ACC112 (cell line): ENCODE results near the gene DPYSL4.

Experiments
- H2AFZ ChIP-seq: fragments of 200-600 bp; sonication (generic); one replicate; pipeline ENCODE4 v1.6.0; 2017; ENCODE audit warnings: antibody characterized with exemption, low read length; ENCODE audit not compliant: unreplicated experiment
- H3K27ac ChIP-seq: fragments of 200-600 bp; sonication (generic); 2 replicates; pipeline ENCODE4 v1.5.1; 2014; ENCODE audit warnings: low read depth, mild to moderate bottlenecking, antibody characterized with exemption, low read length, moderate library complexity
- H3K27me3 ChIP-seq: fragments of 200-600 bp; sonication (generic); 2 replicates; pipeline ENCODE4 v1.6.1; 2014; ENCODE audit warnings: mild to moderate bottlenecking, antibody characterized with exemption, low read length, moderate library complexity, mixed read lengths; ENCODE audit not compliant: insufficient read depth
- H3K36me3 ChIP-seq: fragments of 200-600 bp; sonication (generic); 2 replicates; pipeline ENCODE4 v1.6.1; 2016; ENCODE audit warnings: mild to moderate bottlenecking, antibody characterized with exemption, low read length, moderate library complexity, mixed read lengths; ENCODE audit not compliant: insufficient read depth
- H3K4me1 ChIP-seq: fragments of 200-600 bp; sonication (generic); one replicate; pipeline ENCODE4 v1.6.1; 2016; ENCODE audit warnings: low read length, mixed read lengths; ENCODE audit not compliant: insufficient read depth, unreplicated experiment, control insufficient read depth
- H3K4me3 ChIP-seq: fragments of 200-600 bp; sonication (generic); 2 replicates; pipeline ENCODE4 v1.5.1; 2014; ENCODE audit warnings: mild to moderate bottlenecking, low read depth, low read length
- H3K79me2 ChIP-seq: fragments of 200-600 bp; sonication (generic); one replicate; pipeline ENCODE4 v1.6.0; 2016; ENCODE audit warnings: low read length; ENCODE audit not compliant: control insufficient read depth, unreplicated experiment, insufficient read depth

DPYSL4 gene

DNA sequence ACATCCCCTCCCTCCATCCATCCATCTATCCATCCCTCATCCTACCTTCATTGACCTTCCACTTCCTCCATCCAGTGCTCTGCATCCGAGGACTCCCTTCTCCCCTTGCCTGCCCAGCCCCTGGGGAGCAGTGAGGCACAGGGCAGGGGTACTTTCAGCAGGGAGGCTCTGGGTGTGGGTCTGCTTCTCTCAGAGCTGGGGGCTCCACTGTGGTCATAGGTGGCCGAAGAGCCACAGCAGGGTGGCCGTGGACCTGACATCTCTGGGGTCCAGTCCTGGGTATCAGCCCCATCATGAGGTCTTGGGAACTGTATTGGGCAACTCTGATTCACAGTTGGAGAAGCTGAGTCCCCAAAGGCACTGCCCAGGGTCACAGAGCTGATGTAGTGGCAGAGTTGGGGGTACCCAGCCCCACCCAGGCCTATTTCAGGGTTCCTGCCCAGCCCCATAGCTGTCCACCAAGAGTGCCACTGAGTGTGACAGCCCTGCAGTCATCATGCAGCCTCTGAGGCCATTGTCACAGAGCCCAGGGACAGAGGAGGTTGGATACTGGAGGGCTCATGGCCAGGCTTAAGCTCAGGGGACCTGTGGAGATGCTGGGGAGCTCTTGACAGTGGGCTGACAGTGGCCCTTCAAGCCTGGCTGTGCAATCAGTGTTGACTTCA is 35.3 kb upstream of the DPYSL4 start:
- Histone ChIP-seq H3K27ac (no peak overlapping the region), H3K4me3 (no peak overlapping the region), H2AFZ (no peak overlapping the region), H3K36me3 (no peaks in the 10 kb centered on the region), H3K4me1 (no peaks in the 10 kb centered on the region), H3K27me3 (no peaks in the 10 kb centered on the region), H3K79me2 (no peaks in the 10 kb centered on the region)

DNA sequence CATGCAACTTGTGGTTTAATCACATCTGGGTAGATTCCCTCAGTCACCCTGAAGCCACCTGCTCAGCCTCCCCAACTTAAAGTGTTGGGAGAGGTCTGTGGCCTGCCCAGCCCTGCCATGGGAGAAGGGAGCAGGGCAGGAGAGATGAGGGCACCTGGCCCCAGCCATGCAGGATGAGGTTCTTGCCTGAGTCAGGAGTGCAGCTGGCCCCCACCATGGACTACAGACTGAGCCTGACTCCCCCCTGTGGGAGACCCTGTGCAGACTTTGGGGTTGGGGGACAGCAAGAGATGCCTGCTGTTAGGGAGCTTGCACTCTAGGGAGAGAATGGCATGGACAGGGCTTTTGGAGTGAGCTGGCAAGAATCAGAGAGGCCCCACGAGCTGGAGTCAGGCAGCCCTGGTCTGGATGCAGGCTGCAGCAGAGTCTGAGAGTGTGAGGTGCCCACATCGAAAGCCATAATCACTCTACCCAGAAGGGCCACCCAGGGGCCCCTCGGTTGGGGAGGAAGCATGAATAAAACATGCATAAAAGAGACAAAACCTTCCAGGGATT is 34.7 kb upstream of the DPYSL4 start:
- Histone ChIP-seq H2AFZ (no peak overlapping the region), H3K79me2 (no peaks in the 10 kb centered on the region), H3K27me3 (no peaks in the 10 kb centered on the region), H3K27ac (no peak overlapping the region), H3K4me3 (no peak overlapping the region), H3K4me1 (no peaks in the 10 kb centered on the region), H3K36me3 (no peaks in the 10 kb centered on the region)

DNA sequence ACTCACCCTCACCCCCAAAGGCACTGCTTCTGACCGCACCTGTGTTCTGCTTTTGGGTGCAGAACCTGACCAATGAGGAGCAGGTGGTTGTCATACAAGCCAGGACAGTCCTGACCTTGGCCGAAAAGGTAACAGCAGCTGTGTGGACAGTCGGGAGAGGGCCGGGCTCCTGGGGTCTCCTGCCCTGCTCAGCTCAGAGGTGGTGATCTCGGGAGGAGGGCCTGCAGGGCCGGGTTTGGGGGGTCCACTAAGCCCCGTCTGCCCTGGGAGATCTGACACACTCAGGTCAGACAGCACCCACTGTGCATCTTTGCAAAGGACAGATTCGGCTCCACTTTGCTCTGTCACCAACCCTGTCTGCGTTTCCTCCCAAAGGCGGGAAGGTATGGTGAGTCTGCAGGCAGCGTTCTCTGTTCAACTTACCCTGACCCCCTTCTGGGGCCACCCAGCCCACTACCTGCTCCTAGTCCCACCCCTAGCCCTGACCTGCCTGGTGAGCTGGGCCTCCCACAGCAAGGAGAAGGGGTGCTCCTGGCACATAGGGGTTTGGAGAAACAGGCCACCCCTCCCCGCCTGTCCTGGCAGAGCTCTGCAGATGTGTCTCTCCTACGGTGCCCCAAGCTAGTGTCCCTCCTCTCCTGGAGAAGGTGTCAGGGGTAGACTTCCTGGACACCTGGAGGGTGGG is 33.7 kb upstream of the DPYSL4 start:
- no peak overlapping the region for H2AFZ ChIP-seq
- H3K4me1 ChIP-seq: no peaks in the 10 kb centered on the region
- no peak overlapping the region for H3K4me3 ChIP-seq
- H3K27ac ChIP-seq: no peak overlapping the region
- no peaks in the 10 kb centered on the region for H3K79me2 ChIP-seq
- H3K36me3 ChIP-seq: no peaks in the 10 kb centered on the region
- no peaks in the 10 kb centered on the region for H3K27me3 ChIP-seq

DNA sequence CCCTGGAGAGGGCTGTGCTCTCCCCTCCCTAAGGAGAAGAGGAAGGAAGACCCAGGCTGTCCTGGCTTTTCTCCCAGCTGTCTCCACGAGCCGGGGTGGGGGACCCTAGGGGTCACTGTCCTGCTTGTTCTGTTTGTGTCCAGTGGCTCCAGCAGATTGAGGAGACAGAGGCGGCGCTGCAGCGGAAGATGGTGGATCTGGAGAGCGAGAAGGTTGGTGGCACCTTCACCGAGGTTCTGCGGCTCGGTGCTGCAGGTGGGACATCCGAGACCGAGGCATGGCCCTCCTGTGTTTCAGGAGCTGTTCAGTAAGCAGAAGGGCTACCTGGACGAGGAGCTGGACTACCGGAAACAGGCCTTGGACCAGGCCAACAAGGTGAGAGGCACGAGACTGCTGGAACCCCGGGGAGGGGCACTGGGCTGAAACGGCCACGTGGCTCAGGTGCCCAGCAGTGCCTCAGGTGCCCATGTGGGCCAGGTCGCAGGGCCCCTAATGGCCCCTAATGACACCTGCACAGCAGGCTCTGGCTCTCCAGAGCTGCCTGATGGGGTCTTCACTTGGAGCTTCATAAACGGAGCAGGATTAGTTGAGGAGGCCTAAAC is 33.0 kb upstream of the DPYSL4 start:
- Histone ChIP-seq H3K4me1 (no peaks in the 10 kb centered on the region), H3K27ac (no peak overlapping the region), H2AFZ (no peak overlapping the region), H3K27me3 (no peaks in the 10 kb centered on the region), H3K36me3 (no peaks in the 10 kb centered on the region), H3K79me2 (no peaks in the 10 kb centered on the region), H3K4me3 (no peak overlapping the region)

DNA sequence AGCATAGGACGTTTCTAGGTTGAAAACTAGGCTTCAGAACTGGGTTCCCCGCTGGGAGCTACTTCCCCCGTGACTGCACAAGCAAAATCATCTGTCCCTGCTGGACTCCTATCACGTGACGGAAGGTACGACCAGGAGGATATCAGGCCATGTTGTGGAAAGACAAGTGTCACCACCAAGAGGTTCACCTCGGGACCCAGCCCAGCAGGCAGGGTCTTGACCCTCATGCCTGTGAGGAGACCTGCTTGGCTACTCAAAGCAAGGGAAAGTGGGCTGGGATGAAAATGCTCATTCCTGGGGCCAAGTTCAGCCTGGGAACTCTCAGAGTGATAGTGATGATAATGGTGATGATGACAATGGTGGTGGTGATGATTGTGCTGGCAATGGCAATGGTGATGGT is 32.3 kb upstream of the DPYSL4 start:
- no peak overlapping the region for H3K4me3 ChIP-seq
- H3K27me3 ChIP-seq: no peaks in the 10 kb centered on the region
- H3K27ac ChIP-seq: no peak overlapping the region
- no peaks in the 10 kb centered on the region for H3K36me3 ChIP-seq
- H2AFZ ChIP-seq: no peak overlapping the region
- H3K79me2 ChIP-seq: no peaks in the 10 kb centered on the region
- no peaks in the 10 kb centered on the region for H3K4me1 ChIP-seq

DNA sequence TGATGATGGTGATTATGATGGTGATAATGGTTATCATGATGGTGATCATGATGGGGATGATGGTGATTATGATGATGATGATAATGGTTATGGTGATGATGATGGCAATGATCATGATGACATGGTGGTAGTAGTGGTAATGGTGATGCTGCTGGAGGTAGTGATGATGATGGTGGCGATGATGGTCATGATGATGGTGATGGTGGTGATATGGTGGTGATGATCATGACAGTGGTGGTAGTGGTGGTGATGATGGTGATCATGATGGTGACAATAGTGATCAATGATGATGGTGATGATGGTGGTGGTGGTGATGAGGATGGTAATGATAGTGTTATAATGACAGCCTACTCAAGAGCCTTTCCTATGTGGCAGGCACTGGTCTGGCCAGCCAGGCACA is 31.8 kb upstream of the DPYSL4 start:
- Histone ChIP-seq H3K36me3 (no peaks in the 10 kb centered on the region), H2AFZ (no peak overlapping the region), H3K27me3 (no peaks in the 10 kb centered on the region), H3K4me1 (no peaks in the 10 kb centered on the region), H3K79me2 (no peaks in the 10 kb centered on the region), H3K4me3 (no peak overlapping the region), H3K27ac (no peak overlapping the region)

DNA sequence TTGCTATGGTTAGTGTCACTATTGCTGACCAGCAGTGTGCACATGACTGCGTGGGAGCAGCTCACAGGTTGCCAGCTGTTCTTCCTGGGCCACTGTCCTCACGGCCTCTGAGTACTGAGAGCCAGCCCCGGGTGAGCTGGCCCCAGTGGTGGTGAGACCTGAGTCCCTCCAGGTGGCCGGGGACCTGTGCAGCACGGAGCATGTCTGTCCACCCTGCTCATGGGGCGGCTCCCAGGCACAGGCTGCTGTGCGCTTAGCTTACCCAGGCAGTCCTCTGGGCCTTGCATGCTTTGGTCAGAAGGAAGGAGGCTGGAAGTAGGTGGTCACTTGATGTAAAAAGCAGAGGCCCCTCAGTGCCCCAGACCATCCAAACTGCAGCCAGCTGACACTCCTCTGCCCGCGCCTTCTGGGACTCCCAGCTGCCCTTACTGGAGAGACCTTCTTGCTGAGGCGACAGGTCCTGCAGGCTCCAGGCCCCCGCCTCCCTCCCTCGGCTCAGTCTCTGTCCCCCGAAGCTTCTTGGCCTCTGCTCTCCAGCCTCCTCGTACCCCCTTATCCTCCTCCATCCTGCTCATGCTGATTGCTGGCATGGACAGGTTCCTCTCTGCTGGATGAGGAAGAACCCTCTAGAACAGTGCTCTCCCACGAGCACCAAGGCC is 30.9 kb upstream of the DPYSL4 start:
- Histone ChIP-seq H3K4me3 (no peak overlapping the region), H3K27me3 (no peaks in the 10 kb centered on the region), H3K36me3 (no peaks in the 10 kb centered on the region), H3K27ac (no peak overlapping the region), H3K4me1 (no peaks in the 10 kb centered on the region), H3K79me2 (no peaks in the 10 kb centered on the region), H2AFZ (no peak overlapping the region)

DNA sequence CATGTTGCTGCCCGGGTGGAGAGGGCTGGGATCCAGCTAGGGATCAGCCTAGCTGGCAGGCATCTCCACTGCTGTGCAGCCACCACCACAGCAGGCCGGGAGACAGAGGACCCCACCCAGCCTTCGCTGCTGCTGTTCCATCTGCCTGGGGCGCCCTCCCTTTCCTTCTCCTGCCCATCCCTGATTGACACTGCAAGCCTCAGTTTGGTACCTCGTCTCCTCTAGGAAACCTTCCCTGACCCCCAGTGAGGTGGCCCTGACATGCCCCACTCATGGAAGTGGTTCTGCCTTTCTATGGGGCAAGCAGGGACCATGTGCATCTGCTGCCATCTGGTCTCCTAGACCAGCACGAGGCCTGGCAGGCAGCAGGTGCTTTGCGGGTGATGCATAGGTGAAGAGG is 30.4 kb upstream of the DPYSL4 start:
- Histone ChIP-seq H3K27me3 (no peaks in the 10 kb centered on the region), H3K4me3 (no peak overlapping the region), H3K79me2 (no peaks in the 10 kb centered on the region), H3K27ac (no peak overlapping the region), H3K4me1 (no peaks in the 10 kb centered on the region), H2AFZ (no peak overlapping the region), H3K36me3 (no peaks in the 10 kb centered on the region)

DNA sequence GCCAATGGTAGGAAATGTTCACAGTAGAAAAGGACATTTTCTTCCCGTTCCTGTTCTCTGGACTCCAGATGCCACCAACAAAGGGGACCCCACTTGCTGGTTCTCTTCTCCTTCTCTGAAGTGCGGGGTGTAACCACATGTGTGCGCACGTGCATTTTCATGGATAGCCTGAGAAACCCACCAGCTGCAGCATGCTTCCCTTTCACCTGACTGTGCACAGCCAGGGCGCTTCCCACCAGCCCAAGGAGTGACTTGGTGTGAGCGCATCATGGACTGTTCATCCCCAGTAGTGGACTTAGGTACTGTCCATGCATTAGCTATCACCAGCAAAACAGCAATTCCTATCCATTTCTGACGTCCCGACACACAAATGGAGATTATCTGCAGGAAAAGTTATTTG is 29.6 kb upstream of the DPYSL4 start:
- no peaks in the 10 kb centered on the region for H3K4me1 ChIP-seq
- no peak overlapping the region for H3K27ac ChIP-seq
- no peaks in the 10 kb centered on the region for H3K27me3 ChIP-seq
- H3K79me2 ChIP-seq: no peaks in the 10 kb centered on the region
- no peak overlapping the region for H2AFZ ChIP-seq
- no peak overlapping the region for H3K4me3 ChIP-seq
- no peaks in the 10 kb centered on the region for H3K36me3 ChIP-seq

DNA sequence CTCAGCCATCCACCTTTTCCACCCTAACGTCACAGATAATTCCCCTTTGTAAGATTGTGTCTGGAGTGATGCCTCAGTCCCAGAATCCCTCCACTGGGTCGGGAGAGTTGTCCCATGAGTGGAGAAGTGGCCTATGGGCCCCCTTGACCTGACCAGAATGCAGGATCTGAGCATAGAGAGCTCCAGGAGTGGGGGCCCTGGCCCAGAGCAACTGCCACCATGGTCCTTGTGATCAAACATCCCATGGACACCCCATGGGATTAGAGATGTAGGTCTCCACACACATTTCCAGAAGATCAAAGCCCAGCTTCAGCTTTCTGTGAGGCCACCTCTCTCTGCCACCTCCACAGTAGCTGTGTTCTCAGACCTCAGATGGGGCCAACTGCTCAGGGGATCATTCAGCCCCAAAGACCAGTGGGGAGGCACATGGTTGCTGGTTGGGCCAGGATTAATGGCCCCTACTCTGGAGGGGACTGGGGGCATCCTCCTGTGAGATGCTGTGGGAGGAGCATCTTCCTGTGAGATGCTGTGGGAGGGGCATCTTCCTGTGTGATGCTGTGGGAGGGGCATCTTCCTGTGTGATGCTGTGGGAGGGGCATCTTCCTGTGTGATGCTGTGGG is 28.5 kb upstream of the DPYSL4 start:
- no peaks in the 10 kb centered on the region for H3K36me3 ChIP-seq
- H3K27ac ChIP-seq: no peak overlapping the region
- H3K4me3 ChIP-seq: no peak overlapping the region
- H2AFZ ChIP-seq: no peak overlapping the region
- no peaks in the 10 kb centered on the region for H3K4me1 ChIP-seq
- H3K27me3 ChIP-seq: no peaks in the 10 kb centered on the region
- no peaks in the 10 kb centered on the region for H3K79me2 ChIP-seq
